HG02870 (cell line): ENCODE measurements around the gene ZNF839.

Experiments
- ATAC-seq: cut with Tn5 transposase; IDR thresholded peaks from one replicate; pipeline ENCODE4 v1.9.1; 2021; ENCODE audit warnings: mild to moderate bottlenecking, moderate library complexity; ENCODE audit not compliant: unreplicated experiment

ZNF839 gene

GRCh38 chr14:102371361-102371760, 51.8 kb downstream of the ZNF839 start:
- ATAC-seq, result no peak

GRCh38 chr14:102373110-102373509, 53.6 kb downstream of the ZNF839 start:
- no peak for ATAC-seq

- no peak for ATAC-seq
These were observed 54.7 kb downstream of the ZNF839 start for GRCh38 chr14:102374264-102374663.

- no peak for ATAC-seq
These were observed 55.6 kb downstream of the ZNF839 start for GRCh38 chr14:102375119-102375518.

GRCh38 chr14:102377696-102378095, 58.1 kb downstream of the ZNF839 start:
- ATAC-seq, result no peak

GRCh38 chr14:102378830-102379229, 59.3 kb downstream of the ZNF839 start:
- no peak for ATAC-seq

GRCh38 chr14:102387086-102387485, 67.5 kb downstream of the ZNF839 start:
- ATAC-seq, result no peak

GRCh38 chr14:102389246-102389645, 69.7 kb downstream of the ZNF839 start:
- no peak for ATAC-seq

GRCh38 chr14:102390064-102390855, 70.7 kb downstream of the ZNF839 start:
- ATAC-seq, result no peak
